ENCODE results near the gene WDR27.

Gene WDR27

GRCh38 chr6:169491482-169491881 lies 210.3 kb downstream of the WDR27 start:
- Histone ChIP-seq H3K9ac (ENCODE audit: low read length) (no peak overlapping the region), H2AFZ (ENCODE audit: low read length) (no peak overlapping the region), H3K4me1 (ENCODE audit: insufficient read depth, low read length, severe bottlenecking) (peaks cover 17% of the 10 kb centered on the region), H4K20me1 (ENCODE audit: insufficient read depth, low read length) (no peaks in the 10 kb centered on the region), H3K27me3 (ENCODE audit: insufficient read depth, low read length) (no peaks in the 10 kb centered on the region), H3K36me3 (ENCODE audit: insufficient read depth, low read length) (no peaks in the 10 kb centered on the region; the same call in 1 of the 2 replicates), H3K27ac (ENCODE audit: low read depth, low read length, poor library complexity, severe bottlenecking) (no peak overlapping the region), H3F3A (ENCODE audit: insufficient read depth, low read length) (no peaks in the 10 kb centered on the region), H3K9me3 (ENCODE audit: low read length) (no peaks in the 10 kb centered on the region), H3K9me2 (ENCODE audit: low read depth, low read length) (no peaks in the 10 kb centered on the region), H3K4me3 (ENCODE audit: low read depth, low read length, poor library complexity, severe bottlenecking) (no peak overlapping the region), H3K79me2 (ENCODE audit: insufficient read depth, low read length) (no peaks in the 10 kb centered on the region), H3K4me2 (ENCODE audit: low read length) (no peak overlapping the region)
- no peak for TF ChIP-seq CTCF (IDR thresholded peaks at IDR 0.05; ENCODE audit: low read length)
- no peak for TF ChIP-seq EZH2 (IDR thresholded peaks at IDR 0.05; ENCODE audit: borderline replicate concordance, low read length)

- Histone ChIP-seq H3K4me1 (ENCODE audit: insufficient read depth, low read length, severe bottlenecking) (peaks cover 17% of the 10 kb centered on the region), H3K9ac (ENCODE audit: low read length) (no peak overlapping the region), H3K79me2 (ENCODE audit: insufficient read depth, low read length) (no peaks in the 10 kb centered on the region), H3K27me3 (ENCODE audit: insufficient read depth, low read length) (no peaks in the 10 kb centered on the region), H3K4me2 (ENCODE audit: low read length) (no peak overlapping the region), H3K9me3 (ENCODE audit: low read length) (no peaks in the 10 kb centered on the region), H3K36me3 (ENCODE audit: insufficient read depth, low read length) (no peaks in the 10 kb centered on the region; the same call in 1 of the 2 replicates), H2AFZ (ENCODE audit: low read length) (no peak overlapping the region), H4K20me1 (ENCODE audit: insufficient read depth, low read length) (no peaks in the 10 kb centered on the region), H3K9me2 (ENCODE audit: low read depth, low read length) (no peaks in the 10 kb centered on the region), H3F3A (ENCODE audit: insufficient read depth, low read length) (no peaks in the 10 kb centered on the region), H3K27ac (ENCODE audit: low read depth, low read length, poor library complexity, severe bottlenecking) (peak overlapping the region; percentile 17), H3K4me3 (ENCODE audit: low read depth, low read length, poor library complexity, severe bottlenecking) (no peak overlapping the region)
- TF ChIP-seq EZH2 (IDR thresholded peaks at IDR 0.05; ENCODE audit: borderline replicate concordance, low read length) (no peak), CTCF (IDR thresholded peaks at IDR 0.05; ENCODE audit: low read length) (no peak)
Measured at GRCh38 chr6:169490830-169491229, 211.0 kb downstream of the WDR27 start.

- TF ChIP-seq EZH2 (IDR thresholded peaks at IDR 0.05; ENCODE audit: borderline replicate concordance, low read length): no peak
- TF ChIP-seq CTCF (IDR thresholded peaks at IDR 0.05; ENCODE audit: low read length): no peak
- Histone ChIP-seq H3K27me3 (ENCODE audit: insufficient read depth, low read length) (no peaks in the 10 kb centered on the region), H3K4me3 (ENCODE audit: low read depth, low read length, poor library complexity, severe bottlenecking) (no peak overlapping the region), H3K79me2 (ENCODE audit: insufficient read depth, low read length) (no peaks in the 10 kb centered on the region), H3K27ac (ENCODE audit: low read depth, low read length, poor library complexity, severe bottlenecking) (peak overlapping the region; percentile 17), H3K4me2 (ENCODE audit: low read length) (no peak overlapping the region), H3F3A (ENCODE audit: insufficient read depth, low read length) (no peaks in the 10 kb centered on the region), H3K36me3 (ENCODE audit: insufficient read depth, low read length) (no peaks in the 10 kb centered on the region; the same call in 1 of the 2 replicates), H3K9me2 (ENCODE audit: low read depth, low read length) (no peaks in the 10 kb centered on the region), H2AFZ (ENCODE audit: low read length) (no peak overlapping the region), H3K9me3 (ENCODE audit: low read length) (no peaks in the 10 kb centered on the region), H3K9ac (ENCODE audit: low read length) (no peak overlapping the region), H4K20me1 (ENCODE audit: insufficient read depth, low read length) (no peaks in the 10 kb centered on the region), H3K4me1 (ENCODE audit: insufficient read depth, low read length, severe bottlenecking) (peaks cover 17% of the 10 kb centered on the region)
Measured at GRCh38 chr6:169490246-169490641, 211.6 kb downstream of the WDR27 start.
